KMS-11 (cell line): ENCODE data around the gene EHD2.

ENCODE experiments used
- H2AFZ ChIP-seq: fragments of 200-600 bp; sonication (generic); 2 replicates; pipeline ENCODE4 v1.6.1; 2016; ENCODE audit warnings: antibody characterized with exemption, mixed run types, low read depth
- H3K27ac ChIP-seq: fragments of 200-600 bp; sonication (generic); 2 replicates; pipeline ENCODE4 v1.6.1; 2016; ENCODE audit warnings: mild to moderate bottlenecking, mixed run types
- H3K27me3 ChIP-seq: fragments of 200-600 bp; sonication (generic); 2 replicates; pipeline ENCODE4 v1.6.1; 2017; ENCODE audit warnings: mild to moderate bottlenecking, low read depth, mixed run types, moderate library complexity; ENCODE audit not compliant: insufficient read depth
- H3K36me3 ChIP-seq: fragments of 200-600 bp; sonication (generic); 2 replicates; pipeline ENCODE4 v1.6.1; 2017; ENCODE audit warnings: mild to moderate bottlenecking, mixed run types; ENCODE audit not compliant: insufficient read depth
- H3K4me1 ChIP-seq: fragments of 200-600 bp; sonication (generic); 2 replicates; pipeline ENCODE4 v1.6.1; 2016; ENCODE audit warnings: mild to moderate bottlenecking, low read depth, mixed run types; ENCODE audit not compliant: poor library complexity, severe bottlenecking
- H3K4me2 ChIP-seq: fragments of 200-600 bp; sonication (generic); 2 replicates; pipeline ENCODE4 v1.7.0; 2016; ENCODE audit warnings: mild to moderate bottlenecking, mixed run types
- H3K4me3 ChIP-seq: fragments of 200-600 bp; sonication (generic); IDR thresholded peaks from 2 replicates; pipeline ENCODE4 v1.6.1; 2017; ENCODE audit warnings: low read depth, low read length, mixed read lengths; ENCODE audit not compliant: insufficient read depth
- H3K79me2 ChIP-seq: fragments of 200-600 bp; sonication (generic); 2 replicates; pipeline ENCODE4 v1.6.1; 2016; ENCODE audit warnings: low read depth, mixed run types; ENCODE audit not compliant: insufficient read depth
- H3K9ac ChIP-seq: fragments of 200-600 bp; sonication (generic); 2 replicates; pipeline ENCODE4 v1.6.1; 2016; ENCODE audit warnings: mild to moderate bottlenecking, mixed run types
- H4K20me1 ChIP-seq: fragments of 200-600 bp; sonication (generic); 2 replicates; pipeline ENCODE4 v1.6.1; 2016; ENCODE audit warnings: mild to moderate bottlenecking, mixed run types; ENCODE audit not compliant: insufficient read depth
- TF ChIP-seq, protein P1 (sequence below): fragments of 200-600 bp; sonication (generic); conservative IDR thresholded peaks from 2 replicates; pipeline ENCODE4 v1.6.1; 2017; ENCODE audit warnings: low read depth, mild to moderate bottlenecking, antibody characterized with exemption, low read length, moderate library complexity, mixed read lengths

Gene EHD2

DNA sequence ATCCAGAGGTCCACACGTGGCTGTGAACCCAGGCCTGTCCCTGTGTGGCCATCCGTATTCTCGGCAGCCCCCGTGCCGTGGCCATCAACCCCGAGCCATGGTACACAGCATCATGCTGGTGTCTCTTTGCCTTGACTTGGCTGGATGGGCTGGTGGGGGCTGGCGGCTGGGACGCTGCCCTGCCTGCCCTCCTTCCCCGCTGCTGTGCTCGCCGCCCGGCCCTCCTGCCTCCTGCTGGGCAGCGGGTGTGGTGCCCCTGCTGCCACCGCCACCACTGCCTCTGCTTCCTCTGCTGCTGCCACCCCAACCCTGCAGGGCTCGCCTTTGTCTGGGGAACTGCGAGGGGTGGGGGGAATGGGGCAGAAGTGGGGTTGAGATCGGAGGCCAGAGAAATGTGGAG lies 19.7 kb upstream of the EHD2 start:
- Histone ChIP-seq H3K4me1 (peaks cover 4% of the 10 kb centered on the region), H3K27ac (no peak overlapping the region), H3K4me2 (no peak overlapping the region), H3K79me2 (no peaks in the 10 kb centered on the region), H3K27me3 (no peaks in the 10 kb centered on the region), H3K36me3 (no peaks in the 10 kb centered on the region), H4K20me1 (no peaks in the 10 kb centered on the region), H3K9ac (no peak overlapping the region), H2AFZ (no peak overlapping the region), H3K4me3 (no peak overlapping the region)
- TF ChIP-seq, protein P1, sequence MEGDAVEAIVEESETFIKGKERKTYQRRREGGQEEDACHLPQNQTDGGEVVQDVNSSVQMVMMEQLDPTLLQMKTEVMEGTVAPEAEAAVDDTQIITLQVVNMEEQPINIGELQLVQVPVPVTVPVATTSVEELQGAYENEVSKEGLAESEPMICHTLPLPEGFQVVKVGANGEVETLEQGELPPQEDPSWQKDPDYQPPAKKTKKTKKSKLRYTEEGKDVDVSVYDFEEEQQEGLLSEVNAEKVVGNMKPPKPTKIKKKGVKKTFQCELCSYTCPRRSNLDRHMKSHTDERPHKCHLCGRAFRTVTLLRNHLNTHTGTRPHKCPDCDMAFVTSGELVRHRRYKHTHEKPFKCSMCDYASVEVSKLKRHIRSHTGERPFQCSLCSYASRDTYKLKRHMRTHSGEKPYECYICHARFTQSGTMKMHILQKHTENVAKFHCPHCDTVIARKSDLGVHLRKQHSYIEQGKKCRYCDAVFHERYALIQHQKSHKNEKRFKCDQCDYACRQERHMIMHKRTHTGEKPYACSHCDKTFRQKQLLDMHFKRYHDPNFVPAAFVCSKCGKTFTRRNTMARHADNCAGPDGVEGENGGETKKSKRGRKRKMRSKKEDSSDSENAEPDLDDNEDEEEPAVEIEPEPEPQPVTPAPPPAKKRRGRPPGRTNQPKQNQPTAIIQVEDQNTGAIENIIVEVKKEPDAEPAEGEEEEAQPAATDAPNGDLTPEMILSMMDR = no peak

DNA sequence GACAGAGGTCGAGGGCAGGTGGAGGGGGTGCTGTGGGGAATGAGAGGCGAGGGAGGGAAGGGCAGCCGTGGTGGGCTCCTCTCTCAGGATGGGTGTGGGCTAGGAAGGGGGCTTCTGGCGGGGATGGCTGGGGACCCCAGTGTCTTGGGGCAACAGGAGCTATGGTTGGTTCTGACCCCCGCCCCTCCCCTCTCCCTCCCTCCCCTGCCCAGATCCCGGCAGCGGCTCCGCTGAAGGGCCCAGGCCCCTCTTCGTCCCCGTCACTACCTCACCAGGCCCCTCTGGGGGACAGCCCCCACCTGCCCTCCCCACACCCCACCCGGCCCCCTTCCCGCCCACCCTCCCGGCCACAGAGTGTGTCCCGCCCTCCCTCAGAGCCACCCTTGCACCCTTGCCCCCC lies 19.3 kb upstream of the EHD2 start:
- Histone ChIP-seq H3K4me1 (peaks cover 4% of the 10 kb centered on the region), H3K9ac (no peak overlapping the region), H3K27ac (no peak overlapping the region), H3K36me3 (no peaks in the 10 kb centered on the region), H2AFZ (no peak overlapping the region), H3K4me3 (no peak overlapping the region), H3K4me2 (no peak overlapping the region), H3K27me3 (no peaks in the 10 kb centered on the region), H4K20me1 (no peaks in the 10 kb centered on the region), H3K79me2 (no peaks in the 10 kb centered on the region)
- TF ChIP-seq, protein P1 = no peak

DNA sequence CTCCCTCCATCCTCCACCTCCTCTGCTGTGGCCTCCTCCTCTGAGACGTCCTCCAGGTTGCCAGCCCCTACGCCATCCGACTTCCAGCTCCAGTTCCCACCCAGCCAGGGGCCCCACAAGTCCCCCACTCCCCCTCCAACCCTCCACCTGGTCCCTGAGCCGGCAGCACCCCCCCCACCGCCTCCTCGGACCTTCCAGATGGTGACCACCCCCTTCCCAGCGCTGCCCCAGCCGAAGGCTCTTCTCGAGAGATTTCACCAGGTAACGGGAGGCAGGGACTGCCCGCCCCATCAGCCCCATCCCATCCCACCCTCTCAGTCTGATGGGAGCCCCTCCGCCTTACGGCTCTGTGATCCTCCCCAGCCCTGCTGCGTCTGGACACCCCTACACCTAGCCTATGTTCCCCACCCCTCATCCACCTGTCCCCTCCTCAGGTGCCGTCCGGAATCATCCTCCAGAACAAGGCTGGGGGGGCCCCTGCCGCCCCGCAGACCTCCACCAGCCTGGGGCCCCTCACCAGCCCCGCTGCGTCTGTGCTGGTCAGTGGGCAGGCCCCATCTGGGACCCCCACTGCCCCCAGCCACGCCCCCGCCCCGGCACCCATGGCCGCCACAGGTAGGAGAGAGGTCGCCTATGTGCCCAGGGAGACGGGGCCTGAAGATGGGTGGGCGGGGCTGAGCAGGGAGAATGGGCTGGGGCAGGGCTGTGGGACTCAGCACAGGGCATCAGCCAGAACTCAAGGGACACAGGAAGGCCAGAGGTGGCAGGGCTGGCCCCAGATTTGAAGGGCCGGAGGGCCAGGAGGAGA lies 18.6 kb upstream of the EHD2 start:
- no peaks in the 10 kb centered on the region for H3K79me2 ChIP-seq
- TF ChIP-seq, protein P1 = no peak
- H3K27me3 ChIP-seq = no peaks in the 10 kb centered on the region
- no peak overlapping the region for H3K4me3 ChIP-seq
- no peak overlapping the region for H3K9ac ChIP-seq
- H2AFZ ChIP-seq = no peak overlapping the region
- H4K20me1 ChIP-seq = no peaks in the 10 kb centered on the region
- H3K4me1 ChIP-seq = peaks cover 4% of the 10 kb centered on the region
- no peak overlapping the region for H3K4me2 ChIP-seq
- H3K36me3 ChIP-seq = no peaks in the 10 kb centered on the region
- H3K27ac ChIP-seq = no peak overlapping the region

DNA sequence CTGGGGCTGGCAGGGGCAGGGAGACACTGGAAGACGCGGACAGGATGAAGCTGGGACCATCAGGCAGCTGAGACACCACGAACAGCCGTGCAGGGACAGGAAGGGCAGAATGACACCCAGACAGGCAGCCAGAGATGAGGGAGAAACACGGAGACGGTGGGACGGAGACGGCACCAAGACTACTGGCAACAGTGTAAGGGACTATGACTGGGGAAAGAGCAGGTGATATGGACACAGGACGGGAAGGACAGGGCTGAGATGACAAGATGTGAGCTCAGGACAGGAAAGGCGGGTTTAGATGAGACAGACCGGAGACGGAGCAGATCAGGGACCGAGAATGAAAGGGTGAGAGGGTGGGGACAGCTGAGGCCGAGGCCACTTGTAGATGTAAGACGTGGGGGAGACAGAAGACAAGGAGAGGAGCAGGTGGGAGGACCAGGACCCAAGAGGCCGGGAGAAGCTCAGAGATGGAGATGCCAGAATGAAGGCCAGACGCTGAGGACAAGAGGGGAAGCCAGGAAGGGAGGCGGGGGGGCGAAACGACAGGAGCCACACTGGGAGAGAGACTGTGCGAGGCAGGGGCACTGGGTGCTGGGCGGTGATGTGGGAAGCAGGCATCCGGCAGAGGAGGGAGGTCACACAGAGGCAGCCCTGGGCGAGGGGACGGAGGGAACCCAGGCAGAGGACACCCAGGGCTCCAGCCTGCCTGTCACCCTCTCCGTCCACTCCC lies 17.5 kb upstream of the EHD2 start:
- TF ChIP-seq, protein P1 = no peak
- Histone ChIP-seq H2AFZ (no peak overlapping the region), H3K9ac (no peak overlapping the region), H3K4me2 (no peak overlapping the region), H4K20me1 (no peaks in the 10 kb centered on the region), H3K36me3 (no peaks in the 10 kb centered on the region), H3K4me3 (no peak overlapping the region), H3K27ac (no peak overlapping the region), H3K4me1 (peaks cover 4% of the 10 kb centered on the region), H3K27me3 (no peaks in the 10 kb centered on the region), H3K79me2 (no peaks in the 10 kb centered on the region)
